ENCODE data around the gene KASH5. TPM values are rescaled to one million over a fixed set of nuclear protein-coding genes. Genes with fewer than 3 reads are reported as not detected.

Gene KASH5
- total and polyA plus RNA-seq, 2 of the 13 experiments (the other 11 are each of a cell fraction or from before 2014, with no cell fraction given), result not detected

DNA sequence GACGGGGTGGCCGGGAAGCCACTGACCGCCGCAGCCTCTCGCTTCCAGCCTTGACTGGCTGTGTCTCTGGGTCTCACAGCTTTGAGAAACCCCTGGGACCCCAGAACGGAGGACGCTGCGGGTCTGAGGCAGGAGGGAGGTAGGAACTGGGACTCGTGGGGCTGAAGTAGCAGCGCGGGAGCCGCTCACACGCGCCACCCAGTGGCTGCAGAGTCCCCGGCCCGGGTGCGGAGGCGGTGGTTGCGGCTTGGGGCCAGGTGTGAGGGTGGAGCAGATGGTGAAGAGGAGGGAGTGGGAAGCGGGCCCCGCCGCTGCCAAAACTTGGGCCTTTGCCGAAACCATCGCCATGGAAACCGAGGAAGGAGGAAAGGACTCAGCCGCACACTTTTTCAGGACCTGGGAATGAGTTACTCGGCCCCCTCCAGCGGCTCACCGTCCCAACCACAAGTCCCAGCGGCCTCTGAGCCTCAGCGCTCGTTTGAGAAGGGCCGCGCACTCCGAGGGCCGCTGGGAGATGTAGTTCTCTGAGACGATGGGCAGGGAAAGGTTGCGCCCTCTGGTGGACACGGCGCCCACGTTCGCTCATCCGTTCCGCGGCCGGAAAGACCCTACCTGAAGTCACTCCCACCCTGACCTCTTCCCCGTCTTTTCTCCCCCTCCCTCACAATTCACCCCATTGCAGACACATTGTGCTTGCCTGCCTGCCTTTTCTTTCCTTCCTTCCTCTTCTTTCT, 55.5 kb downstream of the KASH5 start:
- peak overlapping the region; percentile 70 to 76 (median 74) for H3K4me3 ChIP-seq (replicated peaks in 1 of 3; ENCODE audit: insufficient read depth in 1 of 3, low read depth in 2 of 3, low read length in 3 of 3)
- H3K27ac ChIP-seq (ENCODE audit: extremely low read length, insufficient read depth, low read length), result peak overlapping the region; percentile 72
- WGBS (ENCODE audit: low lambda C conversion rate), result under 1% methylated on average over 26 of the region's 47 CpGs
- no peak overlapping the region for H2AFZ ChIP-seq (ENCODE audit: low read length)
- CTCF ChIA-PET (ENCODE audit: low intra/inter-chr PET ratio, low total read pairs), result interaction anchor here (1.4 to 2.3 kb wide), 3 partner anchors 33 to 177 kb away, joined by 3 to 45 read pairs (median 5); no protein-coding TSS in a partner anchor
- FAIRE-seq, result peak; percentile 76
- H3K4me2 ChIP-seq (ENCODE audit: low read depth, low read length), result peak overlapping the region; percentile 90
- peaks cover 7 to 38% of the 10 kb centered on the region in 2 experiments; a peak in 4 of 5 replicates for H3K27me3 ChIP-seq (ENCODE audit: control insufficient read depth in 1 of 2, insufficient read depth in 2 of 2, low read length in 2 of 2)
- in situ Hi-C loops (cut with HindIII; ENCODE audit: extremely low pct_ligation_motif_present, low pct_unique_long_range_greater_than_20kb) (no loop called here), intact Hi-C loops (cut with micrococcal nuclease; ENCODE audit: unreplicated experiment) (loop anchor here (1.0 kb wide), 1 partner anchor 51 kb away; no protein-coding TSS in a partner anchor)
- POLR2A ChIA-PET, result interaction anchor here (0.6 to 2.1 kb wide), 5 partner anchors 8 to 142 kb away, joined by 3 to 21 read pairs (median 3); partner anchors contain the start of genes ALDH16A1 and PIH1D1
- ATAC-seq, result peak; percentile 86
- H3K4me1 ChIP-seq (ENCODE audit: insufficient read depth, low read length), result peaks cover 27% of the 10 kb centered on the region
- no TSS peak for BruUV-seq (replicated peaks)
- H3K9me3 ChIP-seq (ENCODE audit: low read length), result no peaks in the 10 kb centered on the region
- H3K9ac ChIP-seq (ENCODE audit: insufficient read depth, low read depth, low read length), result peak overlapping the region; percentile 76
- H3K79me2 ChIP-seq (ENCODE audit: insufficient read depth, low read length), result no peaks in the 10 kb centered on the region
- H4K20me1 ChIP-seq (ENCODE audit: insufficient read depth, low read length), result peaks cover 5% of the 10 kb centered on the region; the same call in 1 of the 2 replicates
- peak; percentile 88 for DNase-seq (ENCODE audit: low spot score)
- peaks cover 0 to 16% of the 10 kb centered on the region in 2 experiments; a peak in 3 of 5 replicates for H3K36me3 ChIP-seq (replicated peaks in 1 of 2; ENCODE audit: control insufficient read depth in 1 of 2, insufficient read depth in 2 of 2, low read length in 2 of 2)
- TF ChIP-seq ELF4 (CRISPR knock-in tag; IDR thresholded peaks at IDR 0.05; ENCODE audit: borderline replicate concordance) (no peak), NFYB (CRISPR knock-in tag; IDR thresholded peaks at IDR 0.05) (peak; percentile 26; the same call in 1 of the 2 replicates), KDM1A (CRISPR knock-in tag; IDR thresholded peaks at IDR 0.05) (no peak), ATF7 (IDR thresholded peaks at IDR 0.05) (no peak), ATF7 (CRISPR knock-in tag; IDR thresholded peaks at IDR 0.05) (0 out of 2 replicates have a peak, but pooled peaks have one; percentile 33), ARNTL (CRISPR knock-in tag; IDR thresholded peaks at IDR 0.05) (0 out of 2 replicates have a peak, but pooled peaks have one; percentile 43), ZNF761 (CRISPR knock-in tag; conservative IDR thresholded peaks at IDR 0.05) (0 out of 2 replicates have a peak, but pooled peaks have one; percentile 52), ZNF672 (CRISPR knock-in tag; IDR thresholded peaks at IDR 0.05) (no peak), STAG1 (CRISPR knock-in tag; IDR thresholded peaks at IDR 0.05) (peak; percentile 50), EEA1 (CRISPR knock-in tag; IDR thresholded peaks at IDR 0.05; ENCODE audit: borderline replicate concordance) (0 out of 2 replicates have a peak, but pooled peaks have one; percentile 56), ARID2 (CRISPR knock-in tag; IDR thresholded peaks at IDR 0.05; ENCODE audit: borderline replicate concordance) (no peak), ZNF710 (CRISPR knock-in tag; IDR thresholded peaks at IDR 0.05; ENCODE audit: borderline replicate concordance) (peak; percentile 40; the same call in 1 of the 2 replicates), ZNF782 (CRISPR knock-in tag; IDR thresholded peaks at IDR 0.05; ENCODE audit: borderline replicate concordance) (peak; percentile 76; the same call in 1 of the 2 replicates), JUND (CRISPR knock-in tag; IDR thresholded peaks at IDR 0.05) (no peak)
- TF ChIP-seq, protein P1, sequence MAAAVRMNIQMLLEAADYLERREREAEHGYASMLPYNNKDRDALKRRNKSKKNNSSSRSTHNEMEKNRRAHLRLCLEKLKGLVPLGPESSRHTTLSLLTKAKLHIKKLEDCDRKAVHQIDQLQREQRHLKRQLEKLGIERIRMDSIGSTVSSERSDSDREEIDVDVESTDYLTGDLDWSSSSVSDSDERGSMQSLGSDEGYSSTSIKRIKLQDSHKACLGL (CRISPR knock-in tag; IDR thresholded peaks at IDR 0.05), result peak; percentile 50; the same call in 1 of the 2 replicates
- TF ChIP-seq, protein P2, sequence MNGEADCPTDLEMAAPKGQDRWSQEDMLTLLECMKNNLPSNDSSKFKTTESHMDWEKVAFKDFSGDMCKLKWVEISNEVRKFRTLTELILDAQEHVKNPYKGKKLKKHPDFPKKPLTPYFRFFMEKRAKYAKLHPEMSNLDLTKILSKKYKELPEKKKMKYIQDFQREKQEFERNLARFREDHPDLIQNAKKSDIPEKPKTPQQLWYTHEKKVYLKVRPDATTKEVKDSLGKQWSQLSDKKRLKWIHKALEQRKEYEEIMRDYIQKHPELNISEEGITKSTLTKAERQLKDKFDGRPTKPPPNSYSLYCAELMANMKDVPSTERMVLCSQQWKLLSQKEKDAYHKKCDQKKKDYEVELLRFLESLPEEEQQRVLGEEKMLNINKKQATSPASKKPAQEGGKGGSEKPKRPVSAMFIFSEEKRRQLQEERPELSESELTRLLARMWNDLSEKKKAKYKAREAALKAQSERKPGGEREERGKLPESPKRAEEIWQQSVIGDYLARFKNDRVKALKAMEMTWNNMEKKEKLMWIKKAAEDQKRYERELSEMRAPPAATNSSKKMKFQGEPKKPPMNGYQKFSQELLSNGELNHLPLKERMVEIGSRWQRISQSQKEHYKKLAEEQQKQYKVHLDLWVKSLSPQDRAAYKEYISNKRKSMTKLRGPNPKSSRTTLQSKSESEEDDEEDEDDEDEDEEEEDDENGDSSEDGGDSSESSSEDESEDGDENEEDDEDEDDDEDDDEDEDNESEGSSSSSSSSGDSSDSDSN (CRISPR knock-in tag; IDR thresholded peaks at IDR 0.05), result peak; percentile 69
- TF ChIP-seq, protein P3, sequence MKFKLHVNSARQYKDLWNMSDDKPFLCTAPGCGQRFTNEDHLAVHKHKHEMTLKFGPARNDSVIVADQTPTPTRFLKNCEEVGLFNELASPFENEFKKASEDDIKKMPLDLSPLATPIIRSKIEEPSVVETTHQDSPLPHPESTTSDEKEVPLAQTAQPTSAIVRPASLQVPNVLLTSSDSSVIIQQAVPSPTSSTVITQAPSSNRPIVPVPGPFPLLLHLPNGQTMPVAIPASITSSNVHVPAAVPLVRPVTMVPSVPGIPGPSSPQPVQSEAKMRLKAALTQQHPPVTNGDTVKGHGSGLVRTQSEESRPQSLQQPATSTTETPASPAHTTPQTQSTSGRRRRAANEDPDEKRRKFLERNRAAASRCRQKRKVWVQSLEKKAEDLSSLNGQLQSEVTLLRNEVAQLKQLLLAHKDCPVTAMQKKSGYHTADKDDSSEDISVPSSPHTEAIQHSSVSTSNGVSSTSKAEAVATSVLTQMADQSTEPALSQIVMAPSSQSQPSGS (CRISPR knock-in tag; IDR thresholded peaks at IDR 0.05), result no peak

Measured in HepG2 (cell line).